Tibial nerve (tissue), 4 donors: ENCODE data around the gene HNRNPDL. TPM values are rescaled to one million over a fixed set of nuclear protein-coding genes. Genes with fewer than 3 reads are reported as not detected.
"Not testable (repeated sequence)": the region's sequence is repeated elsewhere in the genome, so short reads cannot be mapped to it uniquely, and the experiment has no call there.

Experiments
- DNase-seq, 2 donors: peaks; one replicate each; pipeline ENCODE4 v3.0.0-alpha.2; 2019; ENCODE audit warnings: low spot score in 2 of 2
- H3K27ac ChIP-seq, 4 donors: fragments of 200-600 bp; sonication (generic) in 3 of 4; one replicate each; pipeline ENCODE4 v1.5.1; 2017 to 2019; ENCODE audit warnings: mild to moderate bottlenecking in 1 of 4
- H3K27me3 ChIP-seq, 2 donors: fragments of 200-600 bp; sonication (generic) in 1 of 2; one replicate each; pipeline versions ENCODE4 v1.5.1 to v1.6.0; 2017 to 2019
- H3K36me3 ChIP-seq, 3 donors: fragments of 200-600 bp; sonication (generic); one replicate each; pipeline ENCODE4 v1.5.1; 2018 to 2019
- H3K4me1 ChIP-seq, 4 donors: fragments of 200-600 bp; sonication (generic) in 3 of 4; one replicate each; pipeline ENCODE4 v1.5.1; 2017 to 2019
- H3K4me3 ChIP-seq, 4 donors: fragments of 200-600 bp; sonication (generic) in 3 of 4; one replicate each; pipeline ENCODE4 v1.5.1; 2017 to 2019; ENCODE audit warnings: mild to moderate bottlenecking in 1 of 4, moderate library complexity in 1 of 4
- H3K9me3 ChIP-seq, 4 donors: fragments of 200-600 bp; sonication (generic) in 3 of 4; one replicate each; pipeline ENCODE4 v1.5.1; 2017 to 2019
- CTCF ChIP-seq, 5 experiments: fragments of 200-600 bp in 3 of 5; fragments of 450-650 bp in 2 of 5; sonication (generic) in 3 of 5; IDR thresholded peaks; one replicate each; pipeline ENCODE4 v1.5.1; 2016 to 2019; ENCODE audit warnings: antibody characterized with exemption in 5 of 5, mild to moderate bottlenecking in 3 of 5, moderate library complexity in 2 of 5
- EP300 ChIP-seq, 2 donors: sonication (generic); formaldehyde crosslinking; IDR thresholded peaks; one replicate each; pipeline ENCODE4 v1.6.1; 2017; ENCODE audit warnings: antibody characterized with exemption in 2 of 2, mild to moderate bottlenecking in 1 of 2
- POLR2A ChIP-seq, 2 donors: fragments of 450-650 bp; IDR thresholded peaks; one replicate each; pipeline ENCODE4 v1.6.1; 2017; ENCODE audit warnings: antibody characterized with exemption in 2 of 2, mild to moderate bottlenecking in 2 of 2, moderate library complexity in 2 of 2
- WGBS, 2 donors: methylation state at CpG; one replicate each; pipeline ENCODE4 v1.1.5; 2018; 5-methylcytosine and 5-hydroxymethylcytosine counted together
- total RNA-seq, 4 donors: library from RNA; depleted of rRNA; stranded (reverse); fragments of >200 nt; gene quantifications; one replicate each; pipeline ENCODE4 v1.1.0, GENCODE V29; 2016

Gene HNRNPDL
- total RNA-seq, 4 donors from 2014 or later, result 169 to 189 (median 176) TPM

DNA sequence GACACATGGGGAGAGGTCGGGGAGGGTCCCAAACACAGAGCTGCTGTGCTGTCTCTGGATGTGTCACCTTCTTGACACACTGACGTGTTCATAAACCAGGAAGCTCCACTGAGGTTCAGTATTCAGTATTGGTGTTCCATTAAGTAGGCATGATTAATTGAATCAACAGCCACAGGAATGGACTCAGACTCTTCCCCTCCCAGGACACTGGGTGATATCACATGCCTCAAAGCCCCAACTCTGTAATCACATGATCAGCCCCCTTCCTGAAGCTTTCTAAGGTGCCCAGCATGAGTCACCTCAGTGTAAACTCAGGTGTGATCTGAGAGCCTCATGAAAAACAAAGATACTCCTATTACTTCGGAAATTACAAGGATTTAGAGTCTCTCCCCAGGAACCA lies 35.4 kb downstream of the HNRNPDL start:
- no peaks in the 10 kb centered on the region for H3K36me3 ChIP-seq
- H3K27ac ChIP-seq, result no peak overlapping the region
- DNase-seq, result no peak
- no peak overlapping the region for H3K4me3 ChIP-seq
- no peak for TF ChIP-seq CTCF (IDR thresholded peaks at IDR 0.05)
- no peak for TF ChIP-seq EP300 (IDR thresholded peaks at IDR 0.05)
- no peak for TF ChIP-seq POLR2A (IDR thresholded peaks at IDR 0.05)
- H3K27me3 ChIP-seq, result no peaks in the 10 kb centered on the region
- no peaks in the 10 kb centered on the region for H3K9me3 ChIP-seq
- WGBS, 2 donors, result 89 to 91% methylated on average over 3 of the region's 3 CpGs
- H3K4me1 ChIP-seq, result no peaks in the 10 kb centered on the region

DNA sequence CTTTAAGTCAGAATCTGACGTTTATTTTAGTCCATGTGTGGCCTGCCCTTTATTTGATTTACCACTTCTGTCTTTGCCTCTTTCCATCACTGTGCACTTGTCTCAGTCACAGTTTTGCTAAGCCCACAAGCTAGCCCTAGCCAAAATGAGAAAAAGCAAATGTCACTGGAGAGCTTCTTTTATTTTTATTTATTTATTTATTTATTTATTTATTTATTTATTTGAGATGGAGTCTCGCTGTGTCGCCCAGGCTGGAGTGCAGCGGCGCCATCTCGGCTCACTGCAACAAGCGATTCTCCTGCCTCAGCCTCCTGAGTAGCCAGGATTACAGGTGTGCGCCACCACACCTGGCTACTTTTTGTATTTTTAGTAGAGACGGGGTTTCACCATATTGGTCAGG lies 40.2 kb downstream of the HNRNPDL start:
- not testable (repeated sequence) for H3K27ac ChIP-seq, H3K27me3 ChIP-seq, H3K4me3 ChIP-seq, DNase-seq, H3K9me3 ChIP-seq, H3K36me3 ChIP-seq
- peaks cover 0 to 14% (median 6%) of the 10 kb centered on the region in 4 donors for H3K4me1 ChIP-seq
- 89 to 94% methylated on average over 9 of the region's 9 CpGs for WGBS, 2 donors

- no peak overlapping the region for H3K4me3 ChIP-seq
- WGBS, 2 donors, result 24 to 36% methylated on average over 1 of the region's 1 CpG
- TF ChIP-seq CTCF (IDR thresholded peaks at IDR 0.05) (no peak), POLR2A (IDR thresholded peaks at IDR 0.05) (no peak), EP300 (IDR thresholded peaks at IDR 0.05) (no peak)
Observed at GRCh38 chr4:82388405-82388804, 41.9 kb downstream of the HNRNPDL start.

GRCh38 chr4:82386312-82386711 lies 44.0 kb downstream of the HNRNPDL start:
- Histone ChIP-seq H3K4me1 (peaks cover 0 to 14% (median 6%) of the 10 kb centered on the region in 4 donors), H3K36me3 (peaks cover 0 to 15% (median 0%) of the 10 kb centered on the region in 3 donors)
- H3K27ac ChIP-seq, H3K4me3 ChIP-seq, DNase-seq, H3K27me3 ChIP-seq, H3K9me3 ChIP-seq: not testable (repeated sequence)
- WGBS, 2 donors, result 93 to 95% methylated on average over 8 of the region's 8 CpGs

More at GRCh38 chr4:82388405-82388804, 41.9 kb downstream of the HNRNPDL start:
- H3K27me3 ChIP-seq, result no peaks in the 10 kb centered on the region
- peak overlapping the region in 1 of 4 donors; percentile 59 for H3K27ac ChIP-seq
- H3K36me3 ChIP-seq, result peaks cover 0 to 7% (median 0%) of the 10 kb centered on the region in 3 donors
- no peak for DNase-seq
- no peaks in the 10 kb centered on the region for H3K9me3 ChIP-seq
- peaks cover 0 to 14% (median 6%) of the 10 kb centered on the region in 4 donors for H3K4me1 ChIP-seq

GRCh38 chr4:82382751-82383150 lies 47.5 kb downstream of the HNRNPDL start:
- H3K27me3 ChIP-seq, result no peaks in the 10 kb centered on the region
- H3K4me1 ChIP-seq, result peaks cover 0 to 2% (median 1%) of the 10 kb centered on the region in 4 donors
- no peak for TF ChIP-seq POLR2A (IDR thresholded peaks at IDR 0.05)
- TF ChIP-seq CTCF (IDR thresholded peaks at IDR 0.05), result no peak
- TF ChIP-seq EP300 (IDR thresholded peaks at IDR 0.05), result no peak
- no peak for DNase-seq
- H3K36me3 ChIP-seq, result peaks cover 0 to 31% (median 0%) of the 10 kb centered on the region in 3 donors
- 78 to 87% methylated on average over 2 of the region's 2 CpGs for WGBS, 2 donors
- H3K9me3 ChIP-seq, result peaks cover 0 to 7% (median 0%) of the 10 kb centered on the region in 4 donors
- H3K27ac ChIP-seq, result no peak overlapping the region
- H3K4me3 ChIP-seq, result no peak overlapping the region

DNA sequence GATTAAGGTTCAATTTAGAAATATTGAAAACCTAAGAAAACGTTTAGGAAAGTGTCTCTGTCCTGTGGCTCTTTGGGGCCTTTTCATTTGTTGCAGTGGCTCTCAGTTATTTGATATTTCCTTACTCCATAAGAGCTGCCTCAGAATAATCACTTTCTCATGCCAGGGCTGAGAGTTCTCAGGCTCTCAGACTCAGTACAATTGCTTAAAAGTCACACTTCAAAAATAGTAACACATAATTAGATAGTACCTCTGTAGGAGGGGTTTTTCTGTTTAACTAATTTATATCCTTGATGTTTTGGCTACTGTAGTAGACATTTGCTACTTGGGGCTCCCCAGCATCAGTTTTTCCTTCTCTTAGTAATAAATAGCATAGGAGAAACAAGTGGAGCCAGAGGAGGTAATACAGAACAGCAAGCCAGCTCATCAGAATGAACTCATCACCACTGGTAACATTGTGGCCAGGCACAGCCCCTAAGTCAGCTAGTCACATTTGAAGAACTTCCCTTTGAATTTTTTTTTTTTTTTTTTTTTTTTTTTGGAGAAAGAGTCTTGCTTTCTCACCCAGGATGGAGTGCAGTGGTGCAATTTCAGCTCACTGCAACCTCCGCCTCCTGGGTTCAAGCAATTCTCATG lies 48.5 kb downstream of the HNRNPDL start:
- 86 to 87% methylated on average over 2 of the region's 2 CpGs for WGBS, 2 donors
- no peak for DNase-seq

More for the DNA sequence above, 48.5 kb downstream of the HNRNPDL start:
- Histone ChIP-seq H3K4me1 (no peaks in the 10 kb centered on the region), H3K4me3 (no peak overlapping the region), H3K9me3 (peaks cover 0 to 7% (median 0%) of the 10 kb centered on the region in 4 donors), H3K27ac (no peak overlapping the region), H3K27me3 (no peaks in the 10 kb centered on the region), H3K36me3 (peaks cover 0 to 31% (median 0%) of the 10 kb centered on the region in 3 donors)
- no peak for TF ChIP-seq POLR2A (IDR thresholded peaks at IDR 0.05)
